ENCODE data around the gene C1orf116. TPM values are rescaled to one million over a fixed set of nuclear protein-coding genes. Genes with fewer than 3 reads are reported as not detected.

C1orf116 gene
- total RNA-seq, 4 donors from 2014 or later, result 0.13 to 0.16 TPM; not detected in 2

GRCh38 chr1:207027206-207027777 is 5.3 kb downstream of the C1orf116 start:
- DNase-seq (ENCODE audit: low spot score), result no peak
- TF ChIP-seq CTCF (IDR thresholded peaks at IDR 0.05), result no peak
- no peak for ATAC-seq (ENCODE audit: low FRiP score)

- ATAC-seq (ENCODE audit: low FRiP score) (no peak), DNase-seq (ENCODE audit: low spot score) (no peak)
- no peak for TF ChIP-seq CTCF (IDR thresholded peaks at IDR 0.05)
Observed at GRCh38 chr1:207026104-207026534, 6.4 kb downstream of the C1orf116 start.

GRCh38 chr1:207025146-207025880 is 7.2 kb downstream of the C1orf116 start:
- ATAC-seq (ENCODE audit: low FRiP score), result no peak
- TF ChIP-seq CTCF (IDR thresholded peaks at IDR 0.05), result no peak
- DNase-seq (ENCODE audit: low spot score), result no peak

GRCh38 chr1:207024202-207025145 is 8.1 kb downstream of the C1orf116 start:
- ATAC-seq (ENCODE audit: low FRiP score) (no peak), DNase-seq (ENCODE audit: low spot score) (no peak)
- TF ChIP-seq CTCF (IDR thresholded peaks at IDR 0.05), result no peak

GRCh38 chr1:207022996-207023679 is 9.4 kb downstream of the C1orf116 start:
- ATAC-seq (ENCODE audit: low FRiP score) (no peak), DNase-seq (ENCODE audit: low spot score) (no peak)
- TF ChIP-seq CTCF (IDR thresholded peaks at IDR 0.05), result no peak

GRCh38 chr1:207021876-207022596 is 10.5 kb downstream of the C1orf116 start:
- no peak for TF ChIP-seq CTCF (IDR thresholded peaks at IDR 0.05)
- ATAC-seq (ENCODE audit: low FRiP score) (no peak), DNase-seq (ENCODE audit: low spot score) (no peak)

Data from omental fat pad (tissue), 4 donors.